Bronchial epithelial cell (primary cell): ENCODE measurements around the gene EIF4E. TPM values are rescaled to one million over a fixed set of nuclear protein-coding genes. Genes with fewer than 3 reads are reported as not detected.

ENCODE experiments used
- DNase-seq: peaks from one replicate; pipeline ENCODE4 v3.0.0-alpha.2; 2010; ENCODE audit warnings: low read depth
- FAIRE-seq: peaks from 2 replicates; lab custom pipeline; 2011; peaks lifted over from hg19 to GRCh38; lab: Jason Lieb, UNC
- H3K27me3 ChIP-seq: 2 replicates; pipeline ENCODE4 v1.5.1; 2011; ENCODE audit warnings: low read length; ENCODE audit not compliant: control insufficient read depth, insufficient read depth
- H3K36me3 ChIP-seq: 2 replicates; pipeline ENCODE4 v1.5.1; 2011; ENCODE audit warnings: low read length; ENCODE audit not compliant: control insufficient read depth, insufficient read depth
- H3K4me3 ChIP-seq: 2 replicates; pipeline ENCODE4 v1.5.1; 2011; ENCODE audit warnings: mild to moderate bottlenecking, low read depth, low read length, control low read depth
- total RNA-seq: library from RNA; depleted of rRNA; stranded (reverse); fragments of >200 nt; gene quantifications from 2 replicates; pipeline ENCODE4 v1.2.1, GENCODE V29; 2014
- TF ChIP-seq, protein P1 (sequence below): IDR thresholded peaks from 2 replicates; pipeline ENCODE4 v1.5.1; 2011; ENCODE audit warnings: mild to moderate bottlenecking, moderate library complexity, low read length, control low read depth, inconsistent platforms; ENCODE audit not compliant: insufficient read depth, severe bottlenecking

Gene EIF4E
- total RNA-seq, 1 donor from 2014 or later, result 237 TPM

DNA sequence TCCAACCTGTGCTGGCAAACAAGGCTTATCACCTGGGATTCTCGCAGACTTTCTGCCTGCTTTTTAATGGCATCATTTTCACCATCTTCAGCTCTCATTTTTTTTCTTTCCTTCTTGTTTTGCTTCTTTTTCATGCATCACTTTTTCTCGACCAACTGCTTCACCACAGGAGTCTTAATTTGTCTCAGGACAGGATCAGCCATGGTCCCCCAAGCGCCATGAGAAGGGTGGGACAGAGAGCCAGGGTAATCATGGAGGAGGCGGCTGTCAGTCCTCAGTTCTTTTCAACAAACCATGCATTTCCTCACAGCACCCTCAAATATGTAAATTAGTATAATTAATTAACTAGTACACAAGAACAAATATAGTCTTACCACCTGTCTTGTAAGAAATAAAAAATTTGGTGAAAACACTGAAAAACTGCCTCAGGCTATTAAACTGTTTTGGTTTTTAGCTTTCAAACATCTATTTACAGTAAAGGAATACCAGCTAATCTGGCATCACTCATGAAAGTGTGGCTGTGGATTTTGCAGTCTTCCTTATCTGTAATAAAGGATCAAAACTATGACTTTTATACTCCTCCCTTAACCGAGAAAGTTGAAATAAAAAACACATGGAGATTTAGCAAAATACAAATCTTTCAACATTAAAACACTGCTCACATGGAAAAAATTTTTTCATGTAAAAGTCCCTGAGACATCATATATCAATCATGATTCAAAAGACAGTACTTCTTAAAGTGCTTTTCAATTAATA is 19.1 kb downstream of the EIF4E start:
- no peak for DNase-seq
- TF ChIP-seq, protein P1, sequence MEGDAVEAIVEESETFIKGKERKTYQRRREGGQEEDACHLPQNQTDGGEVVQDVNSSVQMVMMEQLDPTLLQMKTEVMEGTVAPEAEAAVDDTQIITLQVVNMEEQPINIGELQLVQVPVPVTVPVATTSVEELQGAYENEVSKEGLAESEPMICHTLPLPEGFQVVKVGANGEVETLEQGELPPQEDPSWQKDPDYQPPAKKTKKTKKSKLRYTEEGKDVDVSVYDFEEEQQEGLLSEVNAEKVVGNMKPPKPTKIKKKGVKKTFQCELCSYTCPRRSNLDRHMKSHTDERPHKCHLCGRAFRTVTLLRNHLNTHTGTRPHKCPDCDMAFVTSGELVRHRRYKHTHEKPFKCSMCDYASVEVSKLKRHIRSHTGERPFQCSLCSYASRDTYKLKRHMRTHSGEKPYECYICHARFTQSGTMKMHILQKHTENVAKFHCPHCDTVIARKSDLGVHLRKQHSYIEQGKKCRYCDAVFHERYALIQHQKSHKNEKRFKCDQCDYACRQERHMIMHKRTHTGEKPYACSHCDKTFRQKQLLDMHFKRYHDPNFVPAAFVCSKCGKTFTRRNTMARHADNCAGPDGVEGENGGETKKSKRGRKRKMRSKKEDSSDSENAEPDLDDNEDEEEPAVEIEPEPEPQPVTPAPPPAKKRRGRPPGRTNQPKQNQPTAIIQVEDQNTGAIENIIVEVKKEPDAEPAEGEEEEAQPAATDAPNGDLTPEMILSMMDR, result no peak
- H3K27me3 ChIP-seq, result no peaks in the 10 kb centered on the region
- no peaks in the 10 kb centered on the region for H3K36me3 ChIP-seq
- H3K4me3 ChIP-seq, result no peak overlapping the region
- FAIRE-seq, result no peak

DNA sequence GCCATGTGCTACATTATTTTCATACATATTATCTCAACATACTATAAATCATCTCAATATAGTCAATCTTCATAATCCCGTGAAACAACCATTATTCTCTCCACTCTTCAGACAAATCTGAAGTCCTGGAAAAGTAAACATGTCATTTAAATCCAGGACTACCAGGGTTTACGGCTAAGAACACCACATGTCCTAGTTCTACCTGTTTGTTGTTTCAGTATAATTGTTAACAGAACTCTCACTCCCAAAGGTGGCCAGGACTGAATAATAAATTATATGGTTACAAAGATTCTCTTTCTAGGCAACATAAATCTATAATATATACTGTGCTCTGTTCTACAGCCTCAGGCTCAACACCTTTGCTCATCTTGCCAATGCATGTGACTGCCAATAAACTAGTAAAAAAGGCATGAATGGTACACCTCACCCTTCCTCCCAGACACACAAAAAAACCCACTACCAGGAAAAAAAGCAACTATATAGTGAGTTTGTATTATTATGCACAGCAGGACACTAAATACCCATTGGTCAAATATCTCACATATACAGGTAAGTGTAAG is 20.1 kb downstream of the EIF4E start:
- no peaks in the 10 kb centered on the region for H3K36me3 ChIP-seq
- DNase-seq, result peak; percentile 20
- no peaks in the 10 kb centered on the region for H3K27me3 ChIP-seq
- TF ChIP-seq, protein P1, result no peak
- H3K4me3 ChIP-seq, result no peak overlapping the region
- FAIRE-seq, result no peak

DNA sequence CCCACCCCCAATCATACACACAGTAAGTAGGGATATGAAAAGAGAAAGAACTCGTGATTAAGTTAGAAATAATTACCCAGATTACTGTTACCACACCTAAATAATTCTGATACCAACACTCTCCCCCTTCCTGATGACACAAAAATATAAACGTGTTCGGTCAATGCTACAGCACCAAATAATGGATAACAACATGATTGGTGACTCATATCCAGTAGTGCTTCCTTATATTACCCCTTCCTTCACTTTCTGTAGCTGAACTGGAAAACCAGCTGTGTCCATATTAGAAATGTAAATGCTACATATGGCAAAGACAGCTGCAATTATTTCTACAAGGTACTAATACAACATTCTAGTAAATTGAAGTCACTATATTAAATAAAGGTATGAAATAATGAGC is 20.8 kb downstream of the EIF4E start:
- TF ChIP-seq, protein P1, result no peak
- FAIRE-seq (no peak), DNase-seq (peak; percentile 83)
- Histone ChIP-seq H3K36me3 (no peaks in the 10 kb centered on the region), H3K27me3 (no peaks in the 10 kb centered on the region), H3K4me3 (no peak overlapping the region)

DNA sequence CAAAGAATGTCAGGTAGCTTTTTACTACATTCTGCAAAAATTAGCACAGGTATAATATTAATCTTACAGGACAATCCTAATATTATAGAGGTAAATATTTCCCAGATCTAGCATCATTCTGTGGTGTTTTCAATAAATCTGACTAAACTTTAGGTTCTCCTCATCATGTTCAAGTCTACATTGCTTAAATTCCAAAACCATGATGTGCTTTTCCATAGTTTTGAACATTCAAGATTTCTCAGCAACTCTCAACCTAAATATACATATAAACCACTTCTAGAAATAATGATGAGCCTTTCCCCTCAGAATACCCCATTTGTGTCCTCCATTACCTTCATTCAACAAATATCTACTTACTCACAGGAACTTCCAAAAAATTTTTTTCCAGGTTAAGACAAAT is 23.1 kb downstream of the EIF4E start:
- H3K4me3 ChIP-seq, result no peak overlapping the region
- no peak for FAIRE-seq
- H3K36me3 ChIP-seq, result peaks cover 1% of the 10 kb centered on the region
- DNase-seq, result no peak
- TF ChIP-seq, protein P1, result no peak
- no peaks in the 10 kb centered on the region for H3K27me3 ChIP-seq

DNA sequence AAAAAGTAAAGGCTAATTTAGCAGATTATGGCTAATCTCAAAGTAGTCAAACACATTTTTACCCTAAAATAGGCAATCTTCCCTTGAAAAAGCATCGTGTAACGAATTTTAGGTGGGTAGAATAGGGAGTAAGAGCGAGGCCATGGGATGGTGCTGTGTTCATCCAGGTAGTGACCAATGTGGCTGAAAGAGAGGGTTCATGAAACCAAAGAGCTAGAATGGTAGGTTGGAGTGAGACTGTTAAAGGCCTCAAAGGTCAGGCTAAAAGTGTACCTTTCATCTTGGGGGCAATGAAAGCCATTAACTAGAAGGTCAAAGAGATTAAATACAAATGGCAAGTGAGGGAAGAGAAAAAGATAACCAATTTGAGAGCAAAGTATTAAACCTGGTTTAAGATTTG is 23.6 kb downstream of the EIF4E start:
- no peaks in the 10 kb centered on the region for H3K27me3 ChIP-seq
- FAIRE-seq (no peak), DNase-seq (no peak)
- TF ChIP-seq, protein P1, result no peak
- peaks cover 1% of the 10 kb centered on the region for H3K36me3 ChIP-seq
- no peak overlapping the region for H3K4me3 ChIP-seq
